ENCODE results near the gene GJC3.

DNA sequence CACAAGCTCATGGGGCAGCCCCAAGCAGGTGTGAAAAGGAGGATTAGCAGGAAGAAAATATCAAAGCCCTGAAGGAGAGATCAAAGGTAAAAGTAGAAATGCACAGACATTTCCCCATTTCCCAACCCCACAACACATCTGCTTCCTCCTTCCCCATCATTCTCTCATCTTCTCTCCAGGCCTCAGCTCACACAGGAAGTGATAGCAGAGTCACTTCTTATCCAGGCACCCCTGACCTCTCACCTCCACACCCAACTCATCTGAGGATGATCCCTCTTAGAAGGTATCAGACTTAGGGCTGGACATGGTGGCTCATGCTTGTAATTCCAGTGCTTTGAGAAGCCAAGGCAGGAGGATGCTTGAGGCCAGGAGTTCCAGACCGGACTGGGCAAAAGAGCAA, 18.2 kb upstream of the GJC3 start:
- TF ChIP-seq, protein P1, sequence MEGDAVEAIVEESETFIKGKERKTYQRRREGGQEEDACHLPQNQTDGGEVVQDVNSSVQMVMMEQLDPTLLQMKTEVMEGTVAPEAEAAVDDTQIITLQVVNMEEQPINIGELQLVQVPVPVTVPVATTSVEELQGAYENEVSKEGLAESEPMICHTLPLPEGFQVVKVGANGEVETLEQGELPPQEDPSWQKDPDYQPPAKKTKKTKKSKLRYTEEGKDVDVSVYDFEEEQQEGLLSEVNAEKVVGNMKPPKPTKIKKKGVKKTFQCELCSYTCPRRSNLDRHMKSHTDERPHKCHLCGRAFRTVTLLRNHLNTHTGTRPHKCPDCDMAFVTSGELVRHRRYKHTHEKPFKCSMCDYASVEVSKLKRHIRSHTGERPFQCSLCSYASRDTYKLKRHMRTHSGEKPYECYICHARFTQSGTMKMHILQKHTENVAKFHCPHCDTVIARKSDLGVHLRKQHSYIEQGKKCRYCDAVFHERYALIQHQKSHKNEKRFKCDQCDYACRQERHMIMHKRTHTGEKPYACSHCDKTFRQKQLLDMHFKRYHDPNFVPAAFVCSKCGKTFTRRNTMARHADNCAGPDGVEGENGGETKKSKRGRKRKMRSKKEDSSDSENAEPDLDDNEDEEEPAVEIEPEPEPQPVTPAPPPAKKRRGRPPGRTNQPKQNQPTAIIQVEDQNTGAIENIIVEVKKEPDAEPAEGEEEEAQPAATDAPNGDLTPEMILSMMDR (IDR thresholded peaks at IDR 0.05): no peak
- no peak for TF ChIP-seq POLR2A (IDR thresholded peaks at IDR 0.05)
- TF ChIP-seq EP300 (IDR thresholded peaks at IDR 0.05): no peak
- no peak for TF ChIP-seq POLR2AphosphoS5 (IDR thresholded peaks at IDR 0.05)
